HCT116 (cell line): ENCODE measurements around the gene WDR72. TPM values are rescaled to one million over a fixed set of nuclear protein-coding genes. Genes with fewer than 3 reads are reported as not detected.

ENCODE experiments used
- ATAC-seq: fragments of 200-7000 bp; cut with Tn5 transposase; 2 replicates; pipeline ENCODE4 v1.9.1; 2020; ENCODE audit warnings: mild to moderate bottlenecking, moderate library complexity
- BruUV-seq: library from RNA; stranded (reverse); fragments of 400-500 nt; replicated peaks from 2 replicates; lab custom pipeline; 2021; lab: Mats Ljungman, UMichigan
- CTCF ChIA-PET: fragments of 300-600 bp; sonication (Branson Sonifier 250); formaldehyde crosslinking; loops from one replicate; lab custom pipeline; 2021; ENCODE audit warnings: antibody characterized with exemption; lab: Charles Lee
- POLR2A ChIA-PET: fragments of 300-600, 350-600 bp; sonication (Branson Sonifier 250); formaldehyde crosslinking; loops from one replicate; lab custom pipeline; 2021; ENCODE audit warnings: antibody characterized with exemption; lab: Charles Lee
- RAD21 ChIA-PET, 2 experiments: fragments of 300-600 bp; sonication (Branson Sonifier 250); formaldehyde crosslinking; loops; one replicate each; lab custom pipeline; 2023; ENCODE audit warnings: low total read pairs in 2 of 2; ENCODE audit not compliant: uncharacterized antibody in 2 of 2, unreplicated experiment in 2 of 2, low non-redundant PET in 1 of 2; lab: Charles Lee
- DNase-seq: peaks from one replicate; pipeline ENCODE4 v3.0.0-alpha.2; 2010; ENCODE audit warnings: low read depth, low spot score
- H2AFZ ChIP-seq: fragments of 200-600 bp; shearing (Covaris generic), sonication (generic); 2 replicates; pipeline ENCODE4 v1.6.1; 2017; ENCODE audit warnings: low read depth, mixed run types, mixed read lengths, antibody characterized with exemption, low read length; ENCODE audit not compliant: poor library complexity, severe bottlenecking
- H3K27ac ChIP-seq: 2 replicates; pipeline ENCODE4 v1.5.1; 2012; ENCODE audit warnings: low read depth, low read length
- H3K27me3 ChIP-seq: fragments of 200-600 bp; sonication (generic); 2 replicates; pipeline ENCODE4 v1.6.1; 2016; ENCODE audit warnings: mixed run types, low read length, mixed read lengths; ENCODE audit not compliant: insufficient read depth
- H3K36me3 ChIP-seq, 2 experiments: fragments of 200-500 bp in 1 of 2; fragments of 200-600 bp in 1 of 2; sonication (Bioruptor generic) in 1 of 2; sonication (generic) in 1 of 2; 2 replicates each; pipeline versions ENCODE4 v1.5.1 to v1.6.1; 2014 to 2016; ENCODE audit warnings: low read length in 2 of 2, inconsistent platforms in 1 of 2, mixed read lengths in 1 of 2, mixed run types in 1 of 2; ENCODE audit not compliant: insufficient read depth in 2 of 2, control insufficient read depth in 1 of 2
- H3K4me1 ChIP-seq, 2 experiments: fragments of 200-600 bp in 1 of 2; sonication (generic) in 1 of 2; 2 replicates each; pipeline versions ENCODE4 v1.5.1 to v1.6.1; 2012 to 2017; ENCODE audit warnings: low read length in 2 of 2, inconsistent platforms in 1 of 2, mild to moderate bottlenecking in 1 of 2, mixed read lengths in 1 of 2, mixed run types in 1 of 2, moderate library complexity in 1 of 2; ENCODE audit not compliant: insufficient read depth in 2 of 2, control insufficient read depth in 1 of 2
- H3K4me2 ChIP-seq: fragments of 200-600 bp; sonication (generic); 2 replicates; pipeline ENCODE4 v1.6.1; 2017; ENCODE audit warnings: mixed run types, low read length, mixed read lengths
- H3K4me3 ChIP-seq, 2 experiments: fragments of 200-600 bp in 1 of 2; sonication (generic) in 1 of 2; replicated peaks in 1 of 2; 2 replicates each; pipeline ENCODE4 v1.5.1; 2011 to 2016; ENCODE audit warnings: low read length in 2 of 2, control low read depth in 1 of 2, low read depth in 1 of 2, mild to moderate bottlenecking in 1 of 2, mixed read lengths in 1 of 2, mixed run types in 1 of 2
- H3K79me2 ChIP-seq: fragments of 200-600 bp; sonication (generic); 2 replicates; pipeline ENCODE4 v1.6.1; 2017; ENCODE audit warnings: mild to moderate bottlenecking, mixed run types, low read length, moderate library complexity, mixed read lengths; ENCODE audit not compliant: insufficient read depth
- H3K9ac ChIP-seq: fragments of 200-600 bp; sonication (generic); 2 replicates; pipeline ENCODE4 v1.6.1; 2016; ENCODE audit warnings: low read length, mixed read lengths
- H3K9me2 ChIP-seq: fragments of 200-600 bp; sonication (generic), shearing (Covaris generic); 2 replicates; pipeline ENCODE4 v1.6.1; 2017; ENCODE audit warnings: mixed run types, mild to moderate bottlenecking, moderate library complexity; ENCODE audit not compliant: insufficient read depth
- H3K9me3 ChIP-seq, 2 experiments: fragments of 200-500 bp in 1 of 2; fragments of 200-600 bp in 1 of 2; sonication (Bioruptor generic) in 1 of 2; sonication (generic) in 1 of 2; 2 replicates each; pipeline ENCODE4 v1.6.1; 2014 to 2017; ENCODE audit warnings: low read length in 2 of 2, mixed read lengths in 2 of 2, inconsistent platforms in 1 of 2, low read depth in 1 of 2, mild to moderate bottlenecking in 1 of 2, mixed run types in 1 of 2, moderate library complexity in 1 of 2; ENCODE audit not compliant: control insufficient read depth in 1 of 2, insufficient read depth in 1 of 2
- H4K20me1 ChIP-seq: fragments of 200-600 bp; sonication (generic), shearing (Covaris generic); 2 replicates; pipeline ENCODE4 v1.6.1; 2017; ENCODE audit warnings: mixed run types, mild to moderate bottlenecking, moderate library complexity; ENCODE audit not compliant: insufficient read depth
- CEBPB ChIP-seq: IDR thresholded peaks from 2 replicates; pipeline ENCODE4 v1.6.1; 2012; ENCODE audit warnings: low read depth
- CTCF ChIP-seq, 3 experiments: fragments of 200-600 bp in 1 of 3; sonication (generic) in 1 of 3; IDR thresholded peaks in 2 of 3; conservative IDR thresholded peaks in 1 of 3; 2 replicates each; pipeline ENCODE4 v1.5.1; 2012 to 2017; ENCODE audit warnings: low read depth in 2 of 3, low read length in 2 of 3, antibody characterized with exemption in 1 of 3, borderline replicate concordance in 1 of 3, control low read depth in 1 of 3, mild to moderate bottlenecking in 1 of 3, mixed read lengths in 1 of 3, mixed run types in 1 of 3, moderate library complexity in 1 of 3; ENCODE audit not compliant: insufficient read depth in 1 of 3
- ELF1 ChIP-seq: IDR thresholded peaks from 2 replicates; pipeline ENCODE4 v1.6.1; 2012; ENCODE audit warnings: low read depth, borderline replicate concordance
- EZH2 ChIP-seq: fragments of 200-600 bp; sonication (generic); IDR thresholded peaks from 2 replicates; pipeline ENCODE4 v1.6.1; 2017; ENCODE audit warnings: antibody characterized with exemption, mixed run types
- EZH2phosphoT487 ChIP-seq: fragments of 200-600 bp; IDR thresholded peaks from 2 replicates; pipeline ENCODE4 v1.6.1; 2018; ENCODE audit warnings: antibody characterized with exemption, borderline replicate concordance
- JUND ChIP-seq: IDR thresholded peaks from 2 replicates; pipeline ENCODE4 v1.6.1; 2012
- MAX ChIP-seq: IDR thresholded peaks from 2 replicates; pipeline ENCODE4 v1.6.1; 2012
- POLR2A ChIP-seq: IDR thresholded peaks from 2 replicates; pipeline ENCODE4 v1.7.0; 2011; ENCODE audit warnings: borderline replicate concordance; ENCODE audit not compliant: insufficient read depth, insufficient read length; ENCODE audit errors: extremely low read depth
- RAD21 ChIP-seq: IDR thresholded peaks from 2 replicates; pipeline ENCODE4 v1.6.1; 2012; ENCODE audit warnings: low read depth, mild to moderate bottlenecking
- REST ChIP-seq: IDR thresholded peaks from 2 replicates; pipeline ENCODE4 v1.6.1; 2012; ENCODE audit warnings: low read depth
- SIN3A ChIP-seq: IDR thresholded peaks from 2 replicates; pipeline ENCODE4 v1.6.1; 2012; ENCODE audit warnings: low read depth
- SP1 ChIP-seq: IDR thresholded peaks from 2 replicates; pipeline ENCODE4 v1.6.1; 2012; ENCODE audit warnings: low read depth
- SRF ChIP-seq: IDR thresholded peaks from 2 replicates; pipeline ENCODE4 v1.6.1; 2012; ENCODE audit warnings: low read depth
- TCF7L2 ChIP-seq: IDR thresholded peaks from 2 replicates; pipeline ENCODE4 v1.7.0; 2011; ENCODE audit warnings: borderline replicate concordance, inconsistent platforms; ENCODE audit not compliant: insufficient read depth, insufficient read length; ENCODE audit errors: extremely low read depth
- ZBTB33 ChIP-seq: IDR thresholded peaks from 2 replicates; pipeline ENCODE4 v1.6.1; 2011; ENCODE audit warnings: mild to moderate bottlenecking, low read length, moderate library complexity; ENCODE audit not compliant: insufficient replicate concordance; ENCODE audit errors: extremely low read depth
- ZFX ChIP-seq: fragments of 450-650 bp; IDR thresholded peaks from 2 replicates; pipeline ENCODE4 v1.6.1; 2017
- intact Hi-C: fragments of 100-400 bp; cut with micrococcal nuclease; formaldehyde crosslinking; loops from 2 replicates; pipeline ENCODE4 v1.10.0; 2022
- total RNA-seq: library from RNA; stranded (reverse); gene quantifications from one replicate; pipeline ENCODE4 v1.2.1, GENCODE V29; 2021; ENCODE audit not compliant: unreplicated experiment

The WDR72 gene
- total RNA-seq, 1 experiment from 2014 or later, result 5.8 TPM

GRCh38 chr15:53588773-53589172, 170.7 kb downstream of the WDR72 start:
- intact Hi-C loops, result loop anchor here (10.0 kb wide), 1 partner anchor 204 kb away; no protein-coding TSS in a partner anchor
- Histone ChIP-seq H3K9ac (no peak overlapping the region), H4K20me1 (no peaks in the 10 kb centered on the region), H3K27ac (no peak overlapping the region), H3K4me3 (no peak overlapping the region), H3K4me1 (no peaks in the 10 kb centered on the region), H3K9me2 (no peaks in the 10 kb centered on the region), H3K36me3 (no peaks in the 10 kb centered on the region), H3K27me3 (no peaks in the 10 kb centered on the region), H3K9me3 (no peaks in the 10 kb centered on the region), H3K4me2 (no peak overlapping the region), H2AFZ (no peak overlapping the region), H3K79me2 (no peaks in the 10 kb centered on the region)
- no peak for TF ChIP-seq REST
- TF ChIP-seq EZH2phosphoT487, result no peak
- TF ChIP-seq SP1, result no peak
- no peak for TF ChIP-seq MAX
- no peak for TF ChIP-seq EZH2
- no peak for TF ChIP-seq TCF7L2
- TF ChIP-seq ZFX, result no peak
- TF ChIP-seq RAD21, result no peak
- TF ChIP-seq SIN3A, result no peak
- TF ChIP-seq JUND, result no peak
- TF ChIP-seq ELF1, result no peak
- TF ChIP-seq POLR2A, result no peak
- TF ChIP-seq SRF, result no peak
- TF ChIP-seq CTCF (IDR thresholded peaks at IDR 0.05 in 2 of 3, conservative IDR thresholded peaks at IDR 0.05 in 1 of 3; ENCODE audit: borderline replicate concordance in 1 of 3, insufficient read depth in 1 of 3, low read depth in 2 of 3, low read length in 2 of 3), result no peak
- TF ChIP-seq CEBPB, result no peak
- no peak for TF ChIP-seq ZBTB33
- POLR2A ChIA-PET, result no interaction called here
- CTCF ChIA-PET, result no interaction called here
- RAD21 ChIA-PET, result no interaction called here
- DNase-seq (no peak), ATAC-seq (no peak)
- BruUV-seq, result no TSS peak
